ENCODE results near the gene TESMIN. TPM values are rescaled to one million over a fixed set of nuclear protein-coding genes. Genes with fewer than 3 reads are reported as not detected.

Gene TESMIN
- total RNA-seq, 2 donors from 2014 or later, result 0.47 to 0.78 TPM

- no peaks in the 10 kb centered on the region for H3K4me1 ChIP-seq
- H3K27me3 ChIP-seq, result peaks cover 0 to under 1% of the 10 kb centered on the region in 2 donors
- no peaks in the 10 kb centered on the region for H3K36me3 ChIP-seq
- peaks cover 0 to 2% of the 10 kb centered on the region in 2 donors for H3K9me3 ChIP-seq
- H3K27ac ChIP-seq, result no peak overlapping the region
- DNase-seq (ENCODE audit: low spot score), result no peak
- no peak for TF ChIP-seq CTCF (IDR thresholded peaks at IDR 0.05)
- no peak overlapping the region for H3K4me3 ChIP-seq
Measured at GRCh38 chr11:68690671-68691401, 60.5 kb downstream of the TESMIN start.

DNA sequence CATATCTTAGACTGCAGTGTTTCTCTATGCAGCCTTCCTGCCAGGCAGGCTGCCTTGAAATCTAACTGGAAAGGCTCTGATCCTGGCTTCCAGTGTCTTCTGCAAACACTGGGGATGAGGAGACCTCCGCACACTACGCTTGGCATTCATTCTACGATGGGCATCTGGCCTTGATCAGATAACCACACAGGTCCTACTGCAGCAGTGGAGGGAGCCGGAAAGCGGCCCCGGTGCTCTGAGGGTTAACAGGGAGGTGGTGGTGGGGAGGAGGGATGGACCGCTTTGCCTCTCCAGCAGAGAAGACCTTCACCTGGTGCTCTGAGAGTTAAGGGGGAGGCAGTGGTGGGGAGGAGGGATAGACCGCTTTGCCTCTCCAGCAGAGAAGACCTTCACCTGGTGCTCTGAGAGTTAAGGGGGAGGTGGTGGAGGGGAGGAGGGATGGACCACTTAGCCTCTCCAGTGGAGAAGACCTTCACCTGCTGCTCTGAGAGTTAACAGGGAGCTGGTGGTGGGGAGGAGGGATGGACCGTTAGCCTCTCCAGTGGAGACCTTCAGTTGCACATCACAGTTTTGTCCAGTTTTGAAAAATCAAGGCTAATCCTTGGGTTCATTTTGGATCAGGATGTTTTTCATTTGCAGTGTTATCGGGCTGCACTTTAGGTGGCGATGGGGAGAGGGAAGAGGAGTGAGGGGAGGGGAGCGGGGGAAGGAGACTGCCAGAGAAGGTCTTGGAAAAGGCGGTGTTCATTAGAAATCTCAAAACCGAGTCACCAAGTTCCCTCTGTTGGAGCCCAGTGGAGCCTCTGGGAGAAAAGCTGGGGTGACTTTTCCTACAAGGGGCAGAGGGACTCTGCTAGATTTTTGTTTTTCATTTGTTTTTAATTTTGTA lies 61.3 kb downstream of the TESMIN start:
- no peak for TF ChIP-seq CTCF (IDR thresholded peaks at IDR 0.05)
- H3K27me3 ChIP-seq, result peaks cover 6 to 9% of the 10 kb centered on the region in 2 donors
- no peaks in the 10 kb centered on the region for H3K9me3 ChIP-seq
- H3K27ac ChIP-seq, result no peak overlapping the region
- no peaks in the 10 kb centered on the region for H3K36me3 ChIP-seq
- no peak overlapping the region for H3K4me3 ChIP-seq
- peaks cover 0 to 3% of the 10 kb centered on the region in 2 donors for H3K4me1 ChIP-seq
- no peak for DNase-seq (ENCODE audit: low spot score)

GRCh38 chr11:68688881-68689280 lies 62.4 kb downstream of the TESMIN start:
- Histone ChIP-seq H3K27me3 (peaks cover 10 to 20% of the 10 kb centered on the region in 2 donors), H3K4me3 (no peak overlapping the region), H3K27ac (no peak overlapping the region), H3K36me3 (no peaks in the 10 kb centered on the region), H3K4me1 (peaks cover 0 to 14% of the 10 kb centered on the region in 2 donors), H3K9me3 (no peaks in the 10 kb centered on the region)
- DNase-seq (ENCODE audit: low spot score), result no peak
- TF ChIP-seq CTCF (IDR thresholded peaks at IDR 0.05), result no peak

GRCh38 chr11:68687986-68688385 lies 63.3 kb downstream of the TESMIN start:
- no peak for TF ChIP-seq CTCF (IDR thresholded peaks at IDR 0.05)
- no peak for DNase-seq (ENCODE audit: low spot score)

DNA sequence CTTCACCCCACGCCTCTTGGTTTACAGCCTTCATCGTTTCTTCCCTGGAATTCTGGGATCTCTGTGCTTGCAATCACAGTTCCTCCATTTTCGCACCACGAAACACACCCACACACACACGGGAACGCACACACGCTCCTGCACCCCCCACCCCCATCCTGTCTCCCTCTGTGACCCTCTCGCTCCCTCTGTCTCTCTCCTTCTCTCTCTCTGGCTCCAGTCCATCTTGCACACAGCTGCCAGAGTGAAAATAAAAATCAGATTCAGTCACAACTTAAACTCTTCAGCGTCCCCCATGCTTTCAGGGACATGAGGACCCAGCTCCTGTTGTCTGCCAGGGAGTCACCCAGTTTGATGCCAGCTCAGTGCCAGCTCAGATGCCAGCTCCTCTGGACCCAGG lies 64.0 kb downstream of the TESMIN start:
- H3K27me3 ChIP-seq, result peaks cover 10 to 22% of the 10 kb centered on the region in 2 donors
- H3K4me1 ChIP-seq, result peaks cover 0 to 18% of the 10 kb centered on the region in 2 donors
- no peak for TF ChIP-seq CTCF (IDR thresholded peaks at IDR 0.05)
- no peak overlapping the region for H3K27ac ChIP-seq
- DNase-seq (ENCODE audit: low spot score), result no peak
- no peaks in the 10 kb centered on the region for H3K36me3 ChIP-seq
- H3K4me3 ChIP-seq, result no peak overlapping the region
- no peaks in the 10 kb centered on the region for H3K9me3 ChIP-seq

More at GRCh38 chr11:68687986-68688385, 63.3 kb downstream of the TESMIN start:
- H3K36me3 ChIP-seq, result no peaks in the 10 kb centered on the region
- H3K4me1 ChIP-seq, result peaks cover 0 to 18% of the 10 kb centered on the region in 2 donors
- no peak overlapping the region for H3K4me3 ChIP-seq
- H3K9me3 ChIP-seq, result no peaks in the 10 kb centered on the region
- H3K27ac ChIP-seq, result no peak overlapping the region
- H3K27me3 ChIP-seq, result peaks cover 10 to 22% of the 10 kb centered on the region in 2 donors
